ENCODE measurements around the gene CLDN10.

DNA sequence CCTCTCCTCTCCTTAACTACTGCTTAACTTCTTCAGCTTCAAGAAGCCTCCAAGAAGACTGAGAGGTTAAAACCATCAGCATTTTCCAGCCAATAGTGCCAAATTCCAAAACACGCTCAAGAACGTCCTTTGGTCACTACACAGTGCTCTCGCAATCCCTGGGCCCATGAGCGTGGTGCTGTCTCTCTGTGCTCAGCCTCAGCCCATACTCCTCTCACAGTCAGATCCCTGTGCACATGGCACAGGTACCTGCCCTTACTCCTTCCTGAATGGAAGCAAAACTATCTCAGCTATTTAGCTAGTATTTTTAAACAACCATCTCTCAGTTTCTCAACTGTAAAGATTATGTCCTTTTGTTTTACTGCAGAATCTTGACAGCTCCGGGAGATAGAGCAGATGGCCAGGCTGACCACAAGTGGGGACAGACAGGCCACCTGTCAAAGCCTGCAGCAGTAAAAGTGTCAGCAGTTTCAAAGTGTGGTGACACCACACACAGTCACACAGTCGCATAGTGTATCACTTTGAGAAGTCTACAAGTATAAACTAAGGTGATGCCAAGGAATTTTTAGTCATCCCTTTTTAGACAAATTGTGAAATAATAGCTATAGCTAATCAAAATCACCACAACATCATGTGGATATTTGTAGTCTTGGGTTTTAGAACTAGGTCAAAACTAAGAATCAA, 56.3 kb downstream of the CLDN10 start:
- no peak for TF ChIP-seq POLR2AphosphoS5 (IDR thresholded peaks at IDR 0.05; ENCODE audit: insufficient read depth in 1 of 2, low read depth in 1 of 2)
- TF ChIP-seq, protein P1, sequence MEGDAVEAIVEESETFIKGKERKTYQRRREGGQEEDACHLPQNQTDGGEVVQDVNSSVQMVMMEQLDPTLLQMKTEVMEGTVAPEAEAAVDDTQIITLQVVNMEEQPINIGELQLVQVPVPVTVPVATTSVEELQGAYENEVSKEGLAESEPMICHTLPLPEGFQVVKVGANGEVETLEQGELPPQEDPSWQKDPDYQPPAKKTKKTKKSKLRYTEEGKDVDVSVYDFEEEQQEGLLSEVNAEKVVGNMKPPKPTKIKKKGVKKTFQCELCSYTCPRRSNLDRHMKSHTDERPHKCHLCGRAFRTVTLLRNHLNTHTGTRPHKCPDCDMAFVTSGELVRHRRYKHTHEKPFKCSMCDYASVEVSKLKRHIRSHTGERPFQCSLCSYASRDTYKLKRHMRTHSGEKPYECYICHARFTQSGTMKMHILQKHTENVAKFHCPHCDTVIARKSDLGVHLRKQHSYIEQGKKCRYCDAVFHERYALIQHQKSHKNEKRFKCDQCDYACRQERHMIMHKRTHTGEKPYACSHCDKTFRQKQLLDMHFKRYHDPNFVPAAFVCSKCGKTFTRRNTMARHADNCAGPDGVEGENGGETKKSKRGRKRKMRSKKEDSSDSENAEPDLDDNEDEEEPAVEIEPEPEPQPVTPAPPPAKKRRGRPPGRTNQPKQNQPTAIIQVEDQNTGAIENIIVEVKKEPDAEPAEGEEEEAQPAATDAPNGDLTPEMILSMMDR (IDR thresholded peaks at IDR 0.05) = no peak

All from vagina (tissue), 2 donors.